A549 (cell line): ENCODE data around the gene NMRAL1. TPM values are rescaled to one million over a fixed set of nuclear protein-coding genes. Genes with fewer than 3 reads are reported as not detected.
A peak's percentile ranks its signal among the peaks of the same experiment; 100 is the strongest.

Experiments
- ATAC-seq, 2 experiments: fragments of 200-7000 bp in 1 of 2; fragments of >200 bp in 1 of 2; cut with Nextera tagmentation in 1 of 2; cut with Tn5 transposase in 1 of 2; 3 replicates each; pipeline versions ENCODE4 v1.8.0 to v1.9.1; 2018 to 2020; ENCODE audit warnings: mild to moderate bottlenecking in 1 of 2, moderate library complexity in 1 of 2
- CTCF ChIA-PET: fragments of 300-600 bp; sonication (Branson Sonifier 250); formaldehyde crosslinking; extraction: SDS; loops from one replicate; lab custom pipeline; 2021; ENCODE audit warnings: antibody characterized with exemption, inconsistent platforms; lab: Yijun Ruan, JAX
- POLR2A ChIA-PET: fragments of 350-600 bp; formaldehyde crosslinking; extraction: SDS; loops from one replicate; lab custom pipeline; 2021; ENCODE audit warnings: antibody characterized with exemption, inconsistent platforms; lab: Yijun Ruan, JAX
- DNase-seq, 2 experiments: peaks; one replicate each; pipeline versions ENCODE4 v3.0.0 to v3.0.0-alpha.2; 2011 to 2016; ENCODE audit warnings: low read depth in 1 of 2, low spot score in 1 of 2
- FAIRE-seq: peaks from 2 replicates; lab custom pipeline; 2011; peaks lifted over from hg19 to GRCh38; lab: Jason Lieb, UNC
- H3K27ac ChIP-seq, 2 experiments: fragments of >200 bp; sonication (Bioruptor Twin); formaldehyde crosslinking; 3 replicates each; pipeline ENCODE4 v1.5.1; 2016 to 2017
- H3K4me1 ChIP-seq: fragments of >200 bp; sonication (Bioruptor Twin); formaldehyde crosslinking; 3 replicates; pipeline ENCODE4 v1.6.1; 2016
- H3K4me2 ChIP-seq: fragments of >200 bp; sonication (Bioruptor Twin); formaldehyde crosslinking; 3 replicates; pipeline ENCODE4 v1.6.1; 2016
- H3K4me3 ChIP-seq: fragments of >200 bp; sonication (Bioruptor Twin); formaldehyde crosslinking; 3 replicates; pipeline ENCODE4 v1.5.1; 2016
- H3K9me3 ChIP-seq: fragments of >200 bp; sonication (Bioruptor Twin); formaldehyde crosslinking; 3 replicates; pipeline ENCODE4 v1.6.1; 2016
- BHLHE40 ChIP-seq: IDR thresholded peaks from 2 replicates; pipeline ENCODE4 v1.6.1; 2012; ENCODE audit warnings: low read depth, low read length, inconsistent platforms
- CEBPB ChIP-seq, 2 experiments: fragments of >200 bp in 1 of 2; sonication (Bioruptor Twin) in 1 of 2; formaldehyde crosslinking in 1 of 2; IDR thresholded peaks; 2 replicates each; pipeline ENCODE4 v1.6.1; 2012 to 2016
- CHD4 ChIP-seq: fragments of 200-600 bp; sonication (generic); IDR thresholded peaks from 2 replicates; pipeline ENCODE4 v1.6.1; 2016; ENCODE audit warnings: antibody characterized with exemption, mild to moderate bottlenecking, borderline replicate concordance
- ESRRA ChIP-seq: fragments of 150-350 bp; IDR thresholded peaks from 2 replicates; pipeline ENCODE4 v1.6.1; 2014; ENCODE audit warnings: mild to moderate bottlenecking, low read length, borderline replicate concordance
- FOSB ChIP-seq: fragments of 250-450 bp; sonication (Bioruptor Pico); IDR thresholded peaks from 2 replicates; pipeline ENCODE4 v1.5.0; 2020; ENCODE audit warnings: mild to moderate bottlenecking, moderate library complexity
- HEYL ChIP-seq: fragments of 250-450 bp; sonication (Bioruptor Pico); IDR thresholded peaks from 2 replicates; pipeline ENCODE4 v1.8.0; 2021; ENCODE audit warnings: mild to moderate bottlenecking, moderate library complexity
- HOXB13 ChIP-seq: fragments of 250-450 bp; sonication (Bioruptor Pico); IDR thresholded peaks from 2 replicates; pipeline ENCODE4 v1.5.0; 2020; ENCODE audit warnings: low read depth, mild to moderate bottlenecking, moderate library complexity
- HOXB5 ChIP-seq: fragments of 250-450 bp; sonication (Bioruptor Pico); IDR thresholded peaks from 2 replicates; pipeline ENCODE4 v1.5.0; 2020; ENCODE audit warnings: mild to moderate bottlenecking, moderate library complexity
- KDM1A ChIP-seq: fragments of 200-600 bp; sonication (generic); IDR thresholded peaks from 2 replicates; pipeline ENCODE4 v1.6.1; 2016; ENCODE audit warnings: low read depth, mild to moderate bottlenecking
- MAFK ChIP-seq: fragments of 450-650 bp; IDR thresholded peaks from 2 replicates; pipeline ENCODE4 v1.6.1; 2014; ENCODE audit not compliant: partially characterized antibody
- MAZ ChIP-seq: fragments of 150-350 bp; IDR thresholded peaks from 2 replicates; pipeline ENCODE4 v1.6.1; 2014; ENCODE audit warnings: antibody characterized with exemption, low read depth, low read length, borderline replicate concordance
- NPAS2 ChIP-seq: fragments of 250-450 bp; sonication (Bioruptor Pico); IDR thresholded peaks from 2 replicates; pipeline ENCODE4 v1.8.0; 2022; ENCODE audit warnings: mild to moderate bottlenecking, moderate library complexity, borderline replicate concordance
- RAD21 ChIP-seq, 2 experiments: fragments of >200 bp in 1 of 2; sonication (Bioruptor Twin) in 1 of 2; formaldehyde crosslinking in 1 of 2; IDR thresholded peaks in 1 of 2; conservative IDR thresholded peaks in 1 of 2; 2 replicates in 1 of 2; 3 replicates in 1 of 2; pipeline ENCODE4 v1.6.1; 2012 to 2018; ENCODE audit warnings: inconsistent platforms in 1 of 2
- RNF2 ChIP-seq: fragments of 200-600 bp; sonication (generic); IDR thresholded peaks from 2 replicates; pipeline ENCODE4 v1.6.1; 2016; ENCODE audit warnings: low read depth, mild to moderate bottlenecking, antibody characterized with exemption, moderate library complexity, borderline replicate concordance
- SMC3 ChIP-seq: fragments of >200 bp; sonication (Bioruptor Twin); formaldehyde crosslinking; IDR thresholded peaks from 3 replicates; pipeline ENCODE4 v1.6.1; 2018; ENCODE audit warnings: inconsistent platforms
- SREBF2 ChIP-seq: fragments of 450-650 bp; IDR thresholded peaks from 2 replicates; pipeline ENCODE4 v1.6.1; 2014; ENCODE audit warnings: mild to moderate bottlenecking, moderate library complexity
- TFCP2L1 ChIP-seq: fragments of 250-450 bp; sonication (Bioruptor Pico); IDR thresholded peaks from 2 replicates; pipeline ENCODE4 v1.5.0; 2021; ENCODE audit warnings: mild to moderate bottlenecking
- ZFP36 ChIP-seq: fragments of 450-650 bp; IDR thresholded peaks from 2 replicates; pipeline ENCODE4 v1.6.1; 2014; ENCODE audit warnings: borderline replicate concordance; ENCODE audit not compliant: partially characterized antibody
- WGBS: methylation state at CpG from one replicate; pipeline ENCODE4 v1.1.6; 2017; ENCODE audit errors: missing lambda C conversion rate; 5-methylcytosine and 5-hydroxymethylcytosine counted together
- polyA plus RNA-seq, 4 experiments: library from polyadenylated mRNA; depleted of rRNA in 3 of 4; stranded (reverse); fragments of >200 nt; fragmentation: RNase III in 1 of 4; extraction: RNeasy Plus Mini Kit Qiagen cat#74134 plus additional on column Dnase treatment in 1 of 4; gene quantifications; 2 replicates in 3 of 4; 3 replicates in 1 of 4; pipeline ENCODE4 v1.2.3, GENCODE V29; 2011 to 2017
- TF ChIP-seq, protein P1 (sequence below): fragments of >200 bp; sonication (Bioruptor Twin); formaldehyde crosslinking; IDR thresholded peaks from 3 replicates; pipeline ENCODE4 v1.5.1; 2016
- TF ChIP-seq, protein P2 (sequence below): fragments of 250-450 bp; sonication (Bioruptor Pico); IDR thresholded peaks from 2 replicates; pipeline ENCODE4 v1.5.0; 2021; ENCODE audit warnings: mild to moderate bottlenecking, moderate library complexity, borderline replicate concordance
- TF ChIP-seq, protein P3 (sequence below): IDR thresholded peaks from 2 replicates; pipeline ENCODE4 v1.6.1; 2012
- TF ChIP-seq, protein P4 (sequence below): IDR thresholded peaks from 2 replicates; pipeline ENCODE4 v1.6.1; 2012; ENCODE audit warnings: low read depth, borderline replicate concordance
- TF ChIP-seq, protein P5 (sequence below): IDR thresholded peaks from 2 replicates; pipeline ENCODE4 v1.6.1; 2012
- TF ChIP-seq, protein P6 (sequence below): fragments of 250-450 bp; sonication (Bioruptor Pico); IDR thresholded peaks from 2 replicates; pipeline ENCODE4 v1.5.0; 2020; ENCODE audit warnings: low read depth, mild to moderate bottlenecking, moderate library complexity

NMRAL1 gene
- polyA plus RNA-seq, 2 of the 4 experiments (the other 2 are of a cell fraction) = 36.4 to 48.8 TPM

DNA sequence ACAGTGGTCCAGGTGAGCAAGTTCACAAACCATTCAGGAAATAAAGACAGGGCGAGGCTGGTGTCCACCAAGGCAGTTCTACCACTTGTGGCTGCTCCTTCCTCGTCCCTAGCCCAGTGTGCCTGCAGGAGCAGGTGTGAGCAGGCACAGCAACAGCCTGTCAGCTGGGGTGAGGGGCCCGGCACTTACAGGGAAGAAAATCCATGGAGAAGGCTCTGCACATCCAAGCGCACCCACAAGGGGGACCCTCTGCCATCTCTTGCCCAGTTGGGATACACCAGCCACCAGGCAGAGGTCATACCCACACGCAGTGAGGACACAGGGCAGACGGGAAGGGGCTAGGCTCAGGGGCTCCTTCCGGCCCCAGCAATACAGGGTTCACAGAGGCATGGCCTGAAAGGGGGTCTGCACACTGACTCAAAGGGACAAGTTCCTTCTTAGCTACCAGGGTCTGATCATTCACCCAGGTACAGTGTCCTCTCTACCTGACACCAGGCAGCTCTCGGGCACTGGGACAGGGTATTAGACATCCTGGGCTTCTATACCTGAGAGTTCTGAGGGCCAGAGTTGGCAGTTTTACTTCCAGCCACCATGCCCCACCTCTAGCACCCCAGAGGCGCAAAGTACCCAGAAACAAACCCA is 37.1 kb upstream of the NMRAL1 start:
- ATAC-seq (peak; percentile 89 to 94), DNase-seq (peak; percentile 71 to 80), FAIRE-seq (peak; percentile 28)
- POLR2A ChIA-PET = no interaction called here
- Histone ChIP-seq H3K9me3 (no peaks in the 10 kb centered on the region), H3K27ac (no peak overlapping the region), H3K4me3 (no peak overlapping the region), H3K4me1 (no peaks in the 10 kb centered on the region), H3K4me2 (no peak overlapping the region)
- 52% methylated on average over 7 of the region's 9 CpGs for WGBS
- TF ChIP-seq RAD21 (conservative IDR thresholded peaks at IDR 0.05 in 1 of 2, IDR thresholded peaks at IDR 0.05 in 1 of 2) (peak; percentile 52 to 56), HOXB13 (no peak), SMC3 (peak; percentile 48; the same call in 1 of the 3 replicates), ESRRA (0 out of 2 replicates have a peak, but pooled peaks have one; percentile 13), MAFK (no peak)
- TF ChIP-seq, protein P1, sequence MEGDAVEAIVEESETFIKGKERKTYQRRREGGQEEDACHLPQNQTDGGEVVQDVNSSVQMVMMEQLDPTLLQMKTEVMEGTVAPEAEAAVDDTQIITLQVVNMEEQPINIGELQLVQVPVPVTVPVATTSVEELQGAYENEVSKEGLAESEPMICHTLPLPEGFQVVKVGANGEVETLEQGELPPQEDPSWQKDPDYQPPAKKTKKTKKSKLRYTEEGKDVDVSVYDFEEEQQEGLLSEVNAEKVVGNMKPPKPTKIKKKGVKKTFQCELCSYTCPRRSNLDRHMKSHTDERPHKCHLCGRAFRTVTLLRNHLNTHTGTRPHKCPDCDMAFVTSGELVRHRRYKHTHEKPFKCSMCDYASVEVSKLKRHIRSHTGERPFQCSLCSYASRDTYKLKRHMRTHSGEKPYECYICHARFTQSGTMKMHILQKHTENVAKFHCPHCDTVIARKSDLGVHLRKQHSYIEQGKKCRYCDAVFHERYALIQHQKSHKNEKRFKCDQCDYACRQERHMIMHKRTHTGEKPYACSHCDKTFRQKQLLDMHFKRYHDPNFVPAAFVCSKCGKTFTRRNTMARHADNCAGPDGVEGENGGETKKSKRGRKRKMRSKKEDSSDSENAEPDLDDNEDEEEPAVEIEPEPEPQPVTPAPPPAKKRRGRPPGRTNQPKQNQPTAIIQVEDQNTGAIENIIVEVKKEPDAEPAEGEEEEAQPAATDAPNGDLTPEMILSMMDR = peak; percentile 49
- TF ChIP-seq, protein P2, sequence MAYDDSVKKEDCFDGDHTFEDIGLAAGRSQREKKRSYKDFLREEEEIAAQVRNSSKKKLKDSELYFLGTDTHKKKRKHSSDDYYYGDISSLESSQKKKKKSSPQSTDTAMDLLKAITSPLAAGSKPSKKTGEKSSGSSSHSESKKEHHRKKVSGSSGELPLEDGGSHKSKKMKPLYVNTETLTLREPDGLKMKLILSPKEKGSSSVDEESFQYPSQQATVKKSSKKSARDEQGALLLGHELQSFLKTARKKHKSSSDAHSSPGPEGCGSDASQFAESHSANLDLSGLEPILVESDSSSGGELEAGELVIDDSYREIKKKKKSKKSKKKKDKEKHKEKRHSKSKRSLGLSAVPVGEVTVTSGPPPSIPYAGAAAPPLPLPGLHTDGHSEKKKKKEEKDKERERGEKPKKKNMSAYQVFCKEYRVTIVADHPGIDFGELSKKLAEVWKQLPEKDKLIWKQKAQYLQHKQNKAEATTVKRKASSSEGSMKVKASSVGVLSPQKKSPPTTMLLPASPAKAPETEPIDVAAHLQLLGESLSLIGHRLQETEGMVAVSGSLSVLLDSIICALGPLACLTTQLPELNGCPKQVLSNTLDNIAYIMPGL (CRISPR knock-in tag) = no peak
- CTCF ChIA-PET = interaction anchor here (0.5 to 18.0 kb wide), 18 partner anchors 9 to 445 kb away, joined by 3 to 301 read pairs (median 4); partner anchors contain the start of genes CDIP1, MGRN1 and NMRAL1

DNA sequence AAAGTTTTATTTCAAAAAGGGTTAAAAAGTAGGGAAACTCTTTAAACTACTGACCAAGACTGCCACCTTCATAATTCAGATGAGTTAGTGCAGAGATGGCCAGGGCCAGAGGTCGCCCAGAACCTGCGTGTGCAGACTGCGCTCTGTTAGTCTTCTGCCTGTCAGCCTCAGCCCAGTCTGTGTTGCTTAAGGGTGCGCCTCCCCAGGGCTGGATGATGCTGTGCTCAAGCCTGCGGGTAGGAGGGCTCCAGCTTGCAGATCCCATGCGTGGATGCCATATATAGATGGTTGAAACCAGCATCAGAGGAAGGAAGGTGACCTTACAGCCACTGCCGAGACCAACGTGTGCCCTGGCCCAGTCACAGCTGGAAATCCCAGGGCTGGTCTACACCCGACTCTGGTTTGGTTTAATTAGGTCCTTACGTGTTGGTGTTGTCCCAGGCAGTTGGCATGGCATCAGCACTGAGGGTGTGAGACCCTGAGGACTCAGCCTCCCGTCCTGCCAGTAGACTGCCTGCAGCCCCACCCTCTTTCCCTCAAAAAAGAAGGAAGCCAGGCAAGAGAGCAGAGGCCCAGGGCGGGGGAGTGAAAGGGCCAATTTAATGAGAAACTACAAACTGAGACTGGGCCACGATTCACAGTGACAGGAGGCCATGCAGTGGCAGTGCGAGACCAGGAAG is 36.5 kb upstream of the NMRAL1 start:
- TF ChIP-seq BHLHE40 (no peak), HOXB5 (CRISPR knock-in tag) (no peak), ZFP36 (no peak), SREBF2 (no peak), NPAS2 (no peak), MAZ (no peak), HOXB13 (no peak), RNF2 (no peak), CEBPB (IDR thresholded peaks at IDR 0.05) (no peak)
- TF ChIP-seq, protein P3, sequence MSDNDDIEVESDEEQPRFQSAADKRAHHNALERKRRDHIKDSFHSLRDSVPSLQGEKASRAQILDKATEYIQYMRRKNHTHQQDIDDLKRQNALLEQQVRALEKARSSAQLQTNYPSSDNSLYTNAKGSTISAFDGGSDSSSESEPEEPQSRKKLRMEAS = no peak
- TF ChIP-seq, all 56 proteins: peak for 0
- WGBS = 77% methylated on average over 13 of the region's 14 CpGs
- POLR2A ChIA-PET = no interaction called here
- Histone ChIP-seq H3K4me3 (no peak overlapping the region), H3K27ac (no peak overlapping the region), H3K4me1 (no peaks in the 10 kb centered on the region), H3K4me2 (no peak overlapping the region), H3K9me3 (no peaks in the 10 kb centered on the region)
- CTCF ChIA-PET = interaction anchor here (0.7 to 18.0 kb wide), 10 partner anchors 10 to 446 kb away, joined by 3 to 301 read pairs (median 6); partner anchors contain the start of genes CDIP1 and NMRAL1
- no peak for FAIRE-seq
- no peak for DNase-seq
- ATAC-seq = no peak

DNA sequence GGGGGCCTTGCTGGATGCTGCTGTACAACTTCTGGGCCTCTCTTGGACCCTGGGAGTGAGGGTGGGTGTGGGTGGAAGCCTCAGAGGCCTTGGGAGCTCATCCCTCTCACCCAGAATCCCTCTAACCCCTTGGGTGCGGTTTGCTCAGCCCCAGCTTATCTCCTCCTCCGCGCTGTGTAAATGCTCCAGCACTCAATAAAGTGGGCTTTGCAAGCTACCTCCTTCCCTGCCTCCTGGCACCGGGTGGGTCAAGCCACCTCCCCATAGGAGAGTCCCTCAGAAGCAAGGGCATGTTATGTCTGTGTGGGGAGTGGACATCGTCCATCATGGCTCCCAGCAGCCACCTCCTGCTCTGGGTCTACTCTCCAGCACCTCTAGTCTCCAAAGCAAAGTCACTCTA is 35.7 kb upstream of the NMRAL1 start:
- Histone ChIP-seq H3K27ac (no peak overlapping the region), H3K4me3 (no peak overlapping the region), H3K4me1 (no peaks in the 10 kb centered on the region), H3K4me2 (no peak overlapping the region), H3K9me3 (no peaks in the 10 kb centered on the region)
- no peak for DNase-seq
- ChIA-PET POLR2A (no interaction called here), CTCF (interaction anchor here (0.6 to 18.0 kb wide), 9 partner anchors 10 to 446 kb away, joined by 3 to 301 read pairs (median 4); partner anchors contain the start of genes CDIP1, MGRN1 and NMRAL1)
- WGBS = 72% methylated on average over 5 of the region's 5 CpGs
- ATAC-seq = no peak
- no peak for FAIRE-seq
- TF ChIP-seq, protein P4, sequence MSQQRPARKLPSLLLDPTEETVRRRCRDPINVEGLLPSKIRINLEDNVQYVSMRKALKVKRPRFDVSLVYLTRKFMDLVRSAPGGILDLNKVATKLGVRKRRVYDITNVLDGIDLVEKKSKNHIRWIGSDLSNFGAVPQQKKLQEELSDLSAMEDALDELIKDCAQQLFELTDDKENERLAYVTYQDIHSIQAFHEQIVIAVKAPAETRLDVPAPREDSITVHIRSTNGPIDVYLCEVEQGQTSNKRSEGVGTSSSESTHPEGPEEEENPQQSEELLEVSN = no peak
- TF ChIP-seq HEYL (CRISPR knock-in tag) (no peak), FOSB (CRISPR knock-in tag) (no peak), MAZ (no peak), NPAS2 (no peak), CHD4 (no peak), HOXB13 (no peak), SMC3 (no peak), SREBF2 (no peak), TFCP2L1 (no peak), RNF2 (no peak), KDM1A (no peak), ESRRA (no peak)
- TF ChIP-seq, protein P5, sequence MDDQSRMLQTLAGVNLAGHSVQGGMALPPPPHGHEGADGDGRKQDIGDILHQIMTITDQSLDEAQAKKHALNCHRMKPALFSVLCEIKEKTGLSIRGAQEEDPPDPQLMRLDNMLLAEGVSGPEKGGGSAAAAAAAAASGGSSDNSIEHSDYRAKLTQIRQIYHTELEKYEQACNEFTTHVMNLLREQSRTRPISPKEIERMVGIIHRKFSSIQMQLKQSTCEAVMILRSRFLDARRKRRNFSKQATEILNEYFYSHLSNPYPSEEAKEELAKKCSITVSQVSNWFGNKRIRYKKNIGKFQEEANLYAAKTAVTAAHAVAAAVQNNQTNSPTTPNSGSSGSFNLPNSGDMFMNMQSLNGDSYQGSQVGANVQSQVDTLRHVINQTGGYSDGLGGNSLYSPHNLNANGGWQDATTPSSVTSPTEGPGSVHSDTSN = no peak
- TF ChIP-seq, protein P6, sequence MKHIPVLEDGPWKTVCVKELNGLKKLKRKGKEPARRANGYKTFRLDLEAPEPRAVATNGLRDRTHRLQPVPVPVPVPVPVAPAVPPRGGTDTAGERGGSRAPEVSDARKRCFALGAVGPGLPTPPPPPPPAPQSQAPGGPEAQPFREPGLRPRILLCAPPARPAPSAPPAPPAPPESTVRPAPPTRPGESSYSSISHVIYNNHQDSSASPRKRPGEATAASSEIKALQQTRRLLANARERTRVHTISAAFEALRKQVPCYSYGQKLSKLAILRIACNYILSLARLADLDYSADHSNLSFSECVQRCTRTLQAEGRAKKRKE (CRISPR knock-in tag) = no peak
